Mucosa of gallbladder (tissue), 1 donor: ENCODE data around the gene FXYD2. TPM values are rescaled to one million over a fixed set of nuclear protein-coding genes. Genes with fewer than 3 reads are reported as not detected.

ENCODE experiments used
- DNase-seq: peaks from one replicate; pipeline ENCODE4 v3.0.0-alpha.2; 2020; ENCODE audit warnings: low spot score
- total RNA-seq: library from RNA; stranded (reverse); gene quantifications from one replicate; pipeline ENCODE4 v1.2.1, GENCODE V29; 2021
- donor health status: DM: no; HTN: no; CAD: no.

Gene FXYD2
- total RNA-seq, 1 donor from 2014 or later = 1,539 TPM

DNA sequence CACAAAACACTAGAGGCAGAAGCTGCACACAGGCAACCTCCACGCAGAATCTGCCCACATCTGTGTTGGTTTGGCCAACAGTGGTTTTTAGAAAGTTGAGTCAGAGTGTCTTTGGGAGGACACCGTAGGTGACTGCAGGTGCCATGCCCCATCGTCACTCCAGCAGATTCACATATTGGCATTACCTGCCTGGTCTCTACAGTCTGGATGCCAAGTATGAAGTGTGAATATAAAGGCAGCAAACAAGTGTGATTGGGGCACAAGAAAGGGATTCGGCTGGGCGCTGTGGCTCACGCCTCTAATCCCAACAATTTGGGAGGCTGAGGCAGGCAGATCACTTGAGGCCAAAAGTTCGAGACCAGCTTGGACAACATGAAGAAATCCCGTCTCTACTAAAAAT lies 11.0 kb upstream of the FXYD2 start:
- DNase-seq = no peak

DNA sequence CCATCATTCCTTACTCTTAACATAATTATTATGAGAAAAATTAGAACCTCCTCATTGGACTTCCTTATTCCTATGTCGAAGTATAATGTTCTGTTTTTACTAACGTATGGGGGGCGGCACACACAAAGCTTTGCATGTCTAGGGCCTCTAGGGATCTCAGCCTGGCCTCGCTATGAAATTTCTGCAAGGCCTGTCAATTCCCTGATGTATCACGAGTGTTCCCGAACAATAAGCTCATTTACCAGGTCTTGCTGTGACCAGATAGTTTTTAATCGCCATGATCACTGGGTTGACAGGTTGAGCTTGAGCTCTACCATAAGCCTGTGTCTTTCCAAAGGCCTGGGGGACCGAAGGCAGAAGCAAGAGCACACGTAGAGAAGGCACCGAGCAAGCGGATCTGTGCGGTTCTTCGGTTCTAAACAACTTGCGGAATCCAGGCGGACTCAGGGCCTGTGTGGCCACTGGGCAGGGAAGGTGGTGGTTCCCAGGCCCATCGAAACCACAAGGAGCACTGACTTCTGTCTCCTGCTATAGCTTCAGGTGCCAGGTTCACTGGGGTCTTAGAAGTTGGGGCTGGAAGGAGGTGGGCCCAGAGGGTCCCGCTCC lies 10.4 kb upstream of the FXYD2 start:
- no peak for DNase-seq

- no peak for DNase-seq
Observed at GRCh38 chr11:117834068-117834810, 9.7 kb upstream of the FXYD2 start.

- DNase-seq = peak; percentile 95
Observed at GRCh38 chr11:117833401-117833891, 8.9 kb upstream of the FXYD2 start.

DNA sequence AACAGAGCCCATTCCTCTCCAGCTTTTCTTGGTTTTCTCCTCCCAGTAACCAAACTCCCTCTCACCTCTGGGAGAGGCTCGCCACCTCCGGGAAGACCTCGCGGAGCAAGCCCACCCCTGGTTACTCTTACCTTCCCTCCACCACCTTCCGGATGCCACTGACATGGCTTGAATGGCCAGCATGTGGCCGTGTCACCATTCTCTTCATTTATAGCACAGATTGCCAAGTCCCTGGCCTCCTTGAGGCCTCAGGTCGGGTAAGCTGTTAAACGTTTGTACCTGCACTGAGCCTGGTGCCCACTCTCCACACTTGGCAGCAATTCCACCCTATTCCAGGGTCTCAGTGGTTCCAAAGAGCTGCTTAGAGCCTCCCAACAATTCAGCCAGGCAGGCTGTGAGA lies 8.0 kb upstream of the FXYD2 start:
- no peak for DNase-seq

GRCh38 chr11:117831661-117832415 lies 7.3 kb upstream of the FXYD2 start:
- no peak for DNase-seq

DNA sequence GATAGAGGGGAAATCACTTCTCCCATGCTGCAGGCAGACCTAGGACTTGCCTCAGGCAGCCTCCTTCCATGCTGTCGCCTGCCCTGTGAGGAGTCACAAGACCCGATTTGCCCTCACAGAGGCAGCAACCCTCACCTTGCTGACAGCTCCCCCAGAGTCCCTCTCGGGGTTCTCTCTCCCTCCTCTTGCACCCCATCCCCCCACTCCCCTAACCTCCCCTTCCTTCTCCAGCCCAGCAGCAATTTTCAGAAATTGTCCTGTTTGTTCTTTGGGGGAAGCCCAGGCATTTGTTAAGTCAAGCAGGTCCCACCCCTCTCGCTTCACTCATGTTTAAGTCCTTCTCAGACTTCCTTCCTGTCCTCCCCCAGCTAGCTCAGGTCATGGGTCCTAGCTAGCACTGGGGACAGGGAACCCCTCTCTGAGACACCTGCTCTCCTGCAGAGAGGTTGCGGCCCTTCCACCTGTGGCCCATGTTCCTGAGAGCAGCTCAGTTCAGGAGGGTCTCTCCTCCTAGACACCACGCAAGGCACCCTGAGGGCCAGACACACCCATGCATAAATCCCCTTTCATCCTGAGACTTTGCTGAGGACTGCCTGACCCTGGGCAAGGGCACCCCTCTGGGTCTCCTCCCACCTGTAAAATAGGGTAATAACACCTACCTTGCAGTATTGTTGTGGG lies 6.3 kb upstream of the FXYD2 start:
- no peak for DNase-seq

- no peak for DNase-seq
Observed at GRCh38 chr11:117830072-117830471, 5.5 kb upstream of the FXYD2 start.

- no peak for DNase-seq
Observed at GRCh38 chr11:117829369-117829725, 4.8 kb upstream of the FXYD2 start.

- peak; percentile 70 for DNase-seq
Observed at GRCh38 chr11:117828611-117829368, 4.2 kb upstream of the FXYD2 start.

DNA sequence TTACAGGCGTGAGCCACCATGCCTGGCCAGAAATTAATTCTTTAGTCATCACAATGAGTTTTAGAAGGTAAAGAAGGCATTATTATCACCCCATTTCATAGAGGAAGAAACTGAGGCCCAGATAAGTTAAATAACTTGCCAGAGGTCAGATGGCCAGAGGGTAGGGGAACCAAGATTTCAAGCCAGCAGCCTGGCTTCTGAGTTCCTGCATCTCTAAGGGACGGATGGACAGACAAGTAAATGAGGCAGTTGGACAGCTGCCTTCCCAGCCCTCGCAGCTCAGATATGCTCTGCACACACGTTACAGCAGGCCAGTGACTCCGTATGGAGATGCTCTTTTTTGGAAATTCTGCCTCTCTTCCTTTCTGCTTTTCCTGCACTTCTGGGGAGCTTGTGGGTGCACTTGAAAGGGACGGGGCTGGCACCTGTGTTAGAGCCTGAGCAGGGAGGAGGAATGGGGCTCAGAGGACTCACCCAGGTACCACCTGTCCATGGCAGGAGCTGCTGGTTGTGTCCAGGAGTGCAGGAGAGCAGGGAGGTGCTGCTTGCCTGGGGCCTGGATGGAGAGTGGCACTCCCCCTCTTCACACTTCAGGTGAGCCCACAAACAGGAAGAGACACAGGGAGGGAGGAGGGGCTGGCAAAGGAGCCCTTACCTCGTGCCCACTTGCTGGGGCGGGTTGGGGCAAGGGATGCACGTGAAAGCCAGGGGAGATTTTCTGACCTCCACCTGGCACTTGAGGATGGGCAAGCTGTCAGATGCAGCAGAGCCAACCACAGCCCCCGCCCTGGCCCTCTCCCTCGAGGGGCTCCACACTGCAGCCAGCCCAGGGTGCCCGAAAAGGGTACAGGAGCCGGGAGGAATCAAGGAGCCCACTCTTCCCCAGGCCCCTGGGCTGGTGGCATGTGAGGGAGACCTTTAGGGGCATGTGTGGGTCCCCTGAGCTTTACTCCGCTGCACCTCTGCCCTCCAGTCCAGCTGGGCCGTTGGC lies 3.3 kb upstream of the FXYD2 start:
- DNase-seq = peak; percentile 50

DNA sequence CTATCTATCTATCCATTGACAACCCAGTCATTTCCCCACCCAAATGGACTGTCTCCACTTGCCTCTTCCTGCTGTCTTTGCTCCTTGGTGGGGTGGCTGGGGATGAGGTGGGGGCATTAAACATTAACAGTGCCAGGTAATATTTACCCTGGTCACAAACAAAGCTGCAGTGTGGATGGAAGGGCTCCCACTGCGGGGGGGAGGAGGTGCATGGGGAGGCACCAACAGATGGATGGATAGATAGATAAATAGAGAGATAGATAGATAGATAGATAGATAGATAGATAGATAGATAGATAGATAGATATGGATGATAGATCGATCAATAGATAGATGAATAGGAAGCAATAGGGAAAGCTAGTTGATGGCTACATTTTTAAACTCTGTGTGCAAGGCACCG lies 2.3 kb upstream of the FXYD2 start:
- peak; percentile 73 for DNase-seq

GRCh38 chr11:117826190-117826570 lies 1.6 kb upstream of the FXYD2 start:
- no peak for DNase-seq

GRCh38 chr11:117825538-117826189 lies 1.1 kb upstream of the FXYD2 start:
- no peak for DNase-seq

- no peak for DNase-seq
Observed at GRCh38 chr11:117823946-117824420, 561 bp downstream of the FXYD2 start.

GRCh38 chr11:117823294-117823945 lies 1.1 kb downstream of the FXYD2 start:
- no peak for DNase-seq

DNA sequence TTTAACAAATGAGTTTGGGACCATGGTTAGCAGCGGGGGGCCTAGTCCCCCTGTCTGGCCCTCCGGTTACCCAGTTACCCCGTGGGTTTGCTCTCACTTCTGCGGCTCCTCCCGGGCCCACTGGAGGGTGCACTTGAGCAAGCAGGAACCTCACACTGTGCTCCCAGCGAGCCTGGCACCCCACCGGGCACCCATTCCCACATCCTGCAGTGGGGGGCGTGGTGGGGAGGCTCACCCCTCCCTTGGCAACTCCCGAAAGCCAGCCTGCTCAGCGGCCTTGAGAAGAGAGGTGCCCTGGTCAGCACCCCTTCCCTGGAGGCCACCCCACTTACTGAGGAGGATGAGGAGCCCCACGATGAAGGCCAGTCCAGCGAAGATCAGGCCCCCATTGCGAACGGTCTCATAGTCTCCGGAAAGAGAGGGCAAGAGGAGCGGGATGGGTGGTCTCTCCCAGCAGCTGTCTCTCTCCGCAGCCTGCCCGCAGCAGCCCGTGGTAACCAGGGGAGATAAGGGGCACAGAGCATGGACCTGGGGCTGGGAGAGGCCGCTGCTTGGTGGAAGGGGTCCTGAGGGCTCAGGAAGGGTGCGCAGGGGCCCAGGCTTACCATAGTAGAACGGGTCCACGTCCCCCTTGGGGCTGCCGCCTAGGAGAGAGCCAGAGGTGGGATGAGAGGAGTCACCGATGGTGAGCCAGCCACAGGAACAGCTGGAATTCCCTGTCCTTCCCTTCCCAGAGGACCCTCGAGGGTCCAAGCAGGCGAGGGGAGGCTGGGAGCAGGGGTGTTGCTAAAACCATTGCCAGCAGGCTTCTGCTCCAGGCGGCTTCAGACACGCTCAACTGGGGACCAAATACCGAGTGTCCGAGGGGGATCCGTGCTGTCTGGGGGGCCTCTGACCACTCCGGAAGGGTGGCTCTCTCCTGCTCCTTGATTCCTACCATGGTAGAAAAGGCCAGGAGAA lies 2.2 kb downstream of the FXYD2 start:
- peak; percentile 75 for DNase-seq

- no peak for DNase-seq
Observed at GRCh38 chr11:117821431-117821830, 3.1 kb downstream of the FXYD2 start.
